Left lung (tissue), 10 donors: ENCODE results near the gene TLR6. TPM values are rescaled to one million over a fixed set of nuclear protein-coding genes. Genes with fewer than 3 reads are reported as not detected.

Experiments
- ATAC-seq: fragments of 200-7000 bp; cut with Tn5 transposase; one replicate; pipeline ENCODE4 v1.9.1; 2020; ENCODE audit warnings: moderate library complexity
- DNase-seq, 4 donors: peaks; one replicate each; pipeline ENCODE4 v3.0.0-alpha.2; 2013 to 2020
- H3K27ac ChIP-seq, 2 donors: fragments of 200-600 bp; sonication (generic) in 1 of 2; one replicate each; pipeline versions ENCODE4 v1.5.0 to v1.8.0; 2020 to 2021
- H3K27me3 ChIP-seq, 2 donors: fragments of 200-600 bp; sonication (generic) in 1 of 2; one replicate each; pipeline versions ENCODE4 v1.5.0 to v1.8.0; 2020 to 2021
- H3K36me3 ChIP-seq, 2 donors: fragments of 200-600 bp; sonication (generic) in 1 of 2; one replicate each; pipeline versions ENCODE4 v1.5.0 to v1.8.0; 2020 to 2021
- H3K4me1 ChIP-seq, 2 donors: fragments of 200-600 bp; one replicate each; pipeline ENCODE4 v1.8.0; 2021
- H3K4me3 ChIP-seq, 2 donors: fragments of 200-600 bp; sonication (generic) in 1 of 2; one replicate each; pipeline versions ENCODE4 v1.5.0 to v1.8.0; 2020 to 2021; ENCODE audit warnings: mild to moderate bottlenecking in 1 of 2
- H3K9me3 ChIP-seq, 2 donors: fragments of 200-600 bp; sonication (generic) in 1 of 2; one replicate each; pipeline versions ENCODE4 v1.5.0 to v1.8.0; 2020 to 2021
- intact Hi-C, 2 donors: fragments of 100-400 bp; cut with DNase I; formaldehyde crosslinking; loops; one replicate each; pipeline versions ENCODE4 v1.11.2 to v1.14.2; 2022
- polyA plus RNA-seq, 6 donors: library from polyadenylated mRNA; unstranded; fragments of 120-200 nt; gene quantifications; one replicate each; pipeline ENCODE4 v1.2.1, GENCODE V29; 2013; ENCODE audit not compliant: insufficient read length in 6 of 6
- total RNA-seq, 2 donors: library from RNA; stranded (reverse); fragmentation: NEBNext Ultra II Directional; extraction: Animal tissue kit (Norgen Biotek cat#: 25700); gene quantifications; one replicate each; pipeline ENCODE4 v1.2.1, GENCODE V29; 2021
- TF ChIP-seq, protein P1 (sequence below), 2 donors: fragments of 200-600 bp; sonication (generic) in 1 of 2; IDR thresholded peaks; one replicate each; pipeline versions ENCODE4 v1.5.0 to v1.8.0; 2021; ENCODE audit warnings: antibody characterized with exemption in 2 of 2
- donor health status: DM: no; HTN: yes; CAD: no.
- donor health status: DM: no; HTN: no; CAD: no.

Gene TLR6
- total and polyA plus RNA-seq, 8 donors, result 0.96 to 18.1 (median 1.5) TPM

DNA sequence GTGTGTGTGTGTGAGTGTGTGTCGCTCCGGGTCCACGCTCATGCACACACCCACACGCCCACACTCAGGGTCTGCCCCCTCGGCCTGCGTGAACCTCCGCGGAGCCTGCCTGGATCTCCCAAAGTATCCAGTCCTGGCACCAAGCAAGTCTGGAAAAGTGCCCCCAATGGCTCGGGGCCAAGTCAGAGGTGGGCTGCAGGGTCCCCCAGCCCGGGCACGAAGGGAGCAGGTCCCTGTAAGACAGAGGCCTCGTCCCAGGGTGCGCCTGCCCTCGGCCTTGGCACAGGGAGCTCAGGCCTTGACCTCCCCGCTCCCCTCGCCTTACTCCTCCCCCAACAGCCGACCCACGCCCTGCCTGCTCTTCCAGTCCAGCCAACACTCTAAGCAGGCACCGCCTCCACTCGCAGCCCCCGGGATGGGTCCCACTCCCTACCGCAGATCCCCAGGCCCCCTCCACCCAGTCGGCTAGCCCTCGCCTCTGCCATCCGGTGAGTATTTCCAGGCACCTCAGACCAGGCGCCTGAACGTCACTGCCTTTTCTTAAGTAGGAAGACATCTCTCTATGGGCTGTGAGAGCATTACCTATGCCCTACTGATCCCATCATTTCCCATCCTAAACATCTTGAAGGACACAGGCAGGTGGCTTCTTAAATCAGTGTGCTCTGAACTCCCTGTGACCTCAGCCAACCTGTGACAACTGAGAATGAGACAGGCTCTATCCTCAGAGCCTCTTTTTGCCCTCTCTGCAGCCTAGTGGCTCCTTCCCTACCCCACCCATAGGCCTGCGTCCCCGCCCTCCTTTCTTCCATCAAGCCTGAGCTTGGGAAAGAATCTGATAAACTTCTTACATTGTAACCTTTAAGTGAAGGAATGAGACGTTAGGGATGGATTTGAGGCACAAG lies 11.7 kb upstream of the TLR6 start:
- TF ChIP-seq, protein P1, sequence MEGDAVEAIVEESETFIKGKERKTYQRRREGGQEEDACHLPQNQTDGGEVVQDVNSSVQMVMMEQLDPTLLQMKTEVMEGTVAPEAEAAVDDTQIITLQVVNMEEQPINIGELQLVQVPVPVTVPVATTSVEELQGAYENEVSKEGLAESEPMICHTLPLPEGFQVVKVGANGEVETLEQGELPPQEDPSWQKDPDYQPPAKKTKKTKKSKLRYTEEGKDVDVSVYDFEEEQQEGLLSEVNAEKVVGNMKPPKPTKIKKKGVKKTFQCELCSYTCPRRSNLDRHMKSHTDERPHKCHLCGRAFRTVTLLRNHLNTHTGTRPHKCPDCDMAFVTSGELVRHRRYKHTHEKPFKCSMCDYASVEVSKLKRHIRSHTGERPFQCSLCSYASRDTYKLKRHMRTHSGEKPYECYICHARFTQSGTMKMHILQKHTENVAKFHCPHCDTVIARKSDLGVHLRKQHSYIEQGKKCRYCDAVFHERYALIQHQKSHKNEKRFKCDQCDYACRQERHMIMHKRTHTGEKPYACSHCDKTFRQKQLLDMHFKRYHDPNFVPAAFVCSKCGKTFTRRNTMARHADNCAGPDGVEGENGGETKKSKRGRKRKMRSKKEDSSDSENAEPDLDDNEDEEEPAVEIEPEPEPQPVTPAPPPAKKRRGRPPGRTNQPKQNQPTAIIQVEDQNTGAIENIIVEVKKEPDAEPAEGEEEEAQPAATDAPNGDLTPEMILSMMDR (IDR thresholded peaks at IDR 0.05), result no peak
- Histone ChIP-seq H3K27me3 (no peaks in the 10 kb centered on the region), H3K27ac (peak overlapping the region; percentile 87 to 95), H3K36me3 (peaks cover 0 to 13% of the 10 kb centered on the region in 2 donors), H3K4me1 (peaks cover 14 to 40% of the 10 kb centered on the region in 2 donors), H3K4me3 (peak overlapping the region; percentile 72 to 73), H3K9me3 (no peaks in the 10 kb centered on the region)
- intact Hi-C loops, result loop anchor here in 1 of 2 donors (10.0 kb wide), 1 partner anchor 104 kb away; no protein-coding TSS in a partner anchor
- ATAC-seq, result peak; percentile 72
- DNase-seq, result peak; percentile 32 to 80 (median 58)

DNA sequence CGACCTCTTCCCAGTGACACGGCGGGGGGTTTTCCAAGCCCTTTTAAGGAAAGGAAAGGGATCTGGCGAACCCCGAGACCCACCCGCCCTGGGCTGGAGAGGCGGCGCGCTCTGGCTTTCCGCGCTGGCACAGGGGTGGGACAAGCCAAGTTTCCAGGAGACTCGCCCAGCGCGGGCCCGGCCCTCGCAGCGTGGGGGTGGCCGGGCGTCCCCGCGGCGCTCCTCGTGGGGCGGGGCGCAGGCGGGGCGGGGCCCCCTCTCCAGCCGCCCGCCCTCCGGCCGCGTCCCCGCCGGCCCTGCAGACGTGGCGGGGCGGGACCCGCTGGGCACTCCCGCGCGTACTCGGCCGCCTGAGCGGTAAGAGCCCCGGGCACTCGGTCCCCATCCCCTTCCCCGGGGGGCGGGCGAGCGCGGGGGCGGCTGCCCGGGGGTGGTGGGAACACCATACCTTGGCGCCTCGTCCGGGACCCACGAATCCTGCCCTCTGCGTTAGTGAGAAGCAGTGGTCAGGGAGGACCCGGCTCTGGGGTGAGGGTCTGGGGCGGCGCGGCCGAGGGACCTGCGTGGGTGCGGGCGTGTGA lies 11.0 kb upstream of the TLR6 start, which contains the start of gene FAM114A1:
Gene FAM114A1, plus strand, starts transcription at position 329 of the 581 bp plus-strand sequence. CDS start 10,273 bp downstream, outside the sequence.
- peak; percentile 97 for ATAC-seq
- intact Hi-C loops, result loop anchor here in 1 of 2 donors (10.0 kb wide), 1 partner anchor 103 kb away; no protein-coding TSS in a partner anchor

DNA sequence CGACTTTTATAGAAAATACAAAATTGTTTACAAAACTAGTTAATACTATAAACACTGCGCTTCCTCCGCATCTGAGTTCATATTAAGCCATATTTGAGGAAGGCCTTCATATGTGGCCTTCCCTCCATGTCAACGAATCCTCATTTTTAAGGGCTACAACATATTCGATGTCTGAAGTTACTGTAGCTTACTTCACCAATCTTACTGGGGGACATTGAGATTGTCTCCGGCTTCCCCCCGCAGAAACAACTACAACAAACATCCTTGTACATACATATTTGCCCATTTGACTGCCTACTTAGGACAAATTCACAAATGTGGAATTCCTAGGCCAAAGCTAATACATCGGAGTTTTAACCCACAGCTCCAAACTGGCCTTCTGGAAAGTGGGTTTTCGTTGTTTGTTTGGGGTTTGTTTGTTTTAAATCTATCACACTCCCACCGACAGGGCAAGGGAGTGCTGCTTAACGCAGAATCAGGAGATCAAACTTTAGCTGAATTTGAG lies 10.4 kb upstream of the TLR6 start:
- ATAC-seq (no peak), DNase-seq (no peak)
- Histone ChIP-seq H3K4me1 (peaks cover 8 to 40% of the 10 kb centered on the region in 2 donors), H3K36me3 (peaks cover 0 to 10% of the 10 kb centered on the region in 2 donors), H3K9me3 (no peaks in the 10 kb centered on the region), H3K27ac (peak overlapping the region; percentile 87 to 95), H3K27me3 (no peaks in the 10 kb centered on the region), H3K4me3 (peak overlapping the region; percentile 72 to 73)
- TF ChIP-seq, protein P1 (IDR thresholded peaks at IDR 0.05), result no peak
- intact Hi-C loops, result loop anchor here in 1 of 2 donors (10.0 kb wide), 1 partner anchor 102 kb away; no protein-coding TSS in a partner anchor

More for the DNA sequence above, 11.0 kb upstream of the TLR6 start, which contains the start of gene FAM114A1:
- TF ChIP-seq, protein P1 (IDR thresholded peaks at IDR 0.05), result no peak
- peak; percentile 80 to 96 (median 90) for DNase-seq
- H3K36me3 ChIP-seq, result peaks cover 0 to 13% of the 10 kb centered on the region in 2 donors
- H3K27me3 ChIP-seq, result no peaks in the 10 kb centered on the region
- H3K9me3 ChIP-seq, result no peaks in the 10 kb centered on the region
- H3K4me3 ChIP-seq, result peak within 1 kb of the TSS; percentile 72 to 73
- H3K4me1 ChIP-seq, result peaks cover 8 to 40% of the 10 kb centered on the region in 2 donors
- H3K27ac ChIP-seq, result peak within 1 kb of the TSS; percentile 87 to 95

GRCh38 chr4:38865445-38865844 lies 8.8 kb upstream of the TLR6 start:
- no peak for ATAC-seq
- intact Hi-C loops, result loop anchor here in 1 of 2 donors (10.0 kb wide), 1 partner anchor 101 kb away; no protein-coding TSS in a partner anchor
- Histone ChIP-seq H3K4me3 (no peak overlapping the region), H3K36me3 (peaks cover 0 to 6% of the 10 kb centered on the region in 2 donors), H3K4me1 (peaks cover 8 to 41% of the 10 kb centered on the region in 2 donors), H3K27me3 (no peaks in the 10 kb centered on the region), H3K9me3 (no peaks in the 10 kb centered on the region), H3K27ac (no peak overlapping the region)
- DNase-seq, result no peak
- TF ChIP-seq, protein P1 (IDR thresholded peaks at IDR 0.05), result no peak
